ENCODE data around the gene MCTP1. TPM values are rescaled to one million over a fixed set of nuclear protein-coding genes. Genes with fewer than 3 reads are reported as not detected.
A peak's percentile ranks its signal among the peaks of the same experiment; 100 is the strongest.

Gene MCTP1
- total and polyA plus RNA-seq, 3 experiments from 2014 or later, result 0.51 to 0.92 (median 0.55) TPM

GRCh38 chr5:95296291-95296690 lies 11.4 kb upstream of the MCTP1 start:
- Histone ChIP-seq H3K4me1 (ENCODE audit: insufficient read depth, low read length) (no peaks in the 10 kb centered on the region), H3K27me3 (ENCODE audit: insufficient read depth, low read length, poor library complexity, severe bottlenecking) (no peaks in the 10 kb centered on the region), H3K9me3 (ENCODE audit: low read length) (no peaks in the 10 kb centered on the region), H3K4me3 (ENCODE audit: low read length) (no peak overlapping the region), H3K36me3 (ENCODE audit: insufficient read depth, low read length) (no peaks in the 10 kb centered on the region), H3K27ac (ENCODE audit: low read depth, low read length) (no peak overlapping the region)
- DNase-seq, result no peak
- Mint-ChIP-seq H3K27me3 (peaks cover 3 to 10% of the 10 kb centered on the region in 2 donors), H3K27ac (no peak overlapping the region), H3K4me3 (no peak overlapping the region), H3K9me3 (peaks cover 0 to 4% (median 0%) of the 10 kb centered on the region in 5 donors), H3K4me1 (no peaks in the 10 kb centered on the region), H3K36me3 (no peaks in the 10 kb centered on the region)
- ChIA-PET POLR2A (no interaction called here), CTCF (no interaction called here)

- Mint-ChIP-seq H3K9me3 (peaks cover 0 to 4% (median 2%) of the 10 kb centered on the region in 5 donors), H3K27ac (no peak overlapping the region), H3K4me3 (peak overlapping the region in 6 of 7 donors; percentile 53 to 86 (median 58)), H3K4me1 (peaks cover 12 to 14% (median 13%) of the 10 kb centered on the region in 3 donors), H3K36me3 (peaks cover 0 to 3% (median 0%) of the 10 kb centered on the region in 3 donors), H3K27me3 (peaks cover 42 to 72% of the 10 kb centered on the region in 2 donors)
- H3K27ac ChIP-seq (ENCODE audit: low read depth, low read length), result no peak overlapping the region
- CTCF ChIA-PET, result no interaction called here
- no peaks in the 10 kb centered on the region for H3K9me3 ChIP-seq (ENCODE audit: low read length)
- DNase-seq, result no peak
- H3K4me3 ChIP-seq (ENCODE audit: low read length), result no peak overlapping the region
- POLR2A ChIA-PET, result no interaction called here
- no peaks in the 10 kb centered on the region for H3K4me1 ChIP-seq (ENCODE audit: insufficient read depth, low read length)
- no peaks in the 10 kb centered on the region for H3K36me3 ChIP-seq (ENCODE audit: insufficient read depth, low read length)
- H3K27me3 ChIP-seq (ENCODE audit: insufficient read depth, low read length, poor library complexity, severe bottlenecking), result peaks cover 17% of the 10 kb centered on the region
Observed at GRCh38 chr5:95285409-95285755, 488 bp upstream of the MCTP1 start.

DNA sequence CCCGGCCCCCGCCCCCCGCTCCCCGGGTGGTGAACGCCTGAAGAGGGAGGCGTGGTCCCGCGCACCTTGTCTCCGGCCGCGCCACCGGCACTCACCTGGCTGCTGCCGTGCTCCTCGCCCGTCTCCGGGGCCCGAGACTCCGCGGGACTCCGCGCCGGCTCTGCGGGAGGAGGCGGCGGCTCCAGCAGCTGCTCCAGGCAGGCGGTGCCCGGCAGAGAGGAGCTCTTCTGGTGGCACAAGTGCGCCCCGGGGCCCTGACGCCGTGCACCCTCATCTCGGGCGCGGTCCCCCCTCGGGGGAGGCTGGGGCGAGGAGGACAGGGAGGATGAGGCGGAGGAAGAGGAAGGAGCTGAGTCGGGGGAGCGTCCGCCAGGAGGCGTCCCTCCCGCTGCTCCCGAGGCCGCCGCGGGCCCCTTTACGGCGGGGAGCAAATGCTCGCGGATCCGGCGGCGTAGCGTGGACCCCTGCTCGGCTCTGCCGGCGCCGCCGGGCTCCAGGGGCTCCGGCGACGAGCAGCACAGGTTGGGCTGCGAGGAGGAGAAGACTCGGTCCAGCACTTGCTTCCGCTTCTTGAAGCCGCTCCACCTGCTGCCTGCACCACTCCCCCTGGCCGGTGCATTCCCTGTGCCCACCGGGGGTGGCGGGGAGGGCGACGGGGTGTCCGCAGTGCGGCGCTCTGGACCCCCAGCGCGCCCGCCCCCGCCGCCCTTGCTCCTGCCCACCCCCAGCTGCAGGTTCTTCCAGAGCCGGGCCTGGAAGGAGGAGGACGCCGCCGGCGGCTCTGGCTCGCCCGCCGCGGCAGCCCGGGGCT lies 928 bp downstream of the MCTP1 start:
- POLR2A ChIA-PET, result no interaction called here
- H3K4me3 ChIP-seq (ENCODE audit: low read length), result peak overlapping the region; percentile 22
- no peaks in the 10 kb centered on the region for H3K4me1 ChIP-seq (ENCODE audit: insufficient read depth, low read length)
- peak in 1 of 5 donors; percentile 2 for DNase-seq
- peak overlapping the region in 2 of 7 donors; percentile 17 to 41 for H3K4me3 Mint-ChIP-seq
- peaks cover 17% of the 10 kb centered on the region for H3K27me3 ChIP-seq (ENCODE audit: insufficient read depth, low read length, poor library complexity, severe bottlenecking)
- no peaks in the 10 kb centered on the region for H3K9me3 ChIP-seq (ENCODE audit: low read length)
- peaks cover 0 to 3% (median 0%) of the 10 kb centered on the region in 3 donors for H3K36me3 Mint-ChIP-seq
- no peak overlapping the region for H3K27ac Mint-ChIP-seq
- no peak overlapping the region for H3K27ac ChIP-seq (ENCODE audit: low read depth, low read length)
- peaks cover 0 to 4% (median 2%) of the 10 kb centered on the region in 5 donors for H3K9me3 Mint-ChIP-seq
- CTCF ChIA-PET, result no interaction called here
- no peaks in the 10 kb centered on the region for H3K36me3 ChIP-seq (ENCODE audit: insufficient read depth, low read length)
- peaks cover 12 to 14% (median 13%) of the 10 kb centered on the region in 3 donors for H3K4me1 Mint-ChIP-seq
- peaks cover 41 to 74% of the 10 kb centered on the region in 2 donors for H3K27me3 Mint-ChIP-seq

- Histone ChIP-seq H3K36me3 (ENCODE audit: insufficient read depth, low read length) (no peaks in the 10 kb centered on the region), H3K27ac (ENCODE audit: low read depth, low read length) (no peak overlapping the region), H3K4me1 (ENCODE audit: insufficient read depth, low read length) (no peaks in the 10 kb centered on the region), H3K4me3 (ENCODE audit: low read length) (no peak overlapping the region), H3K9me3 (ENCODE audit: low read length) (no peaks in the 10 kb centered on the region), H3K27me3 (ENCODE audit: insufficient read depth, low read length, poor library complexity, severe bottlenecking) (peaks cover 17% of the 10 kb centered on the region)
- CTCF ChIA-PET, result no interaction called here
- H3K9me3 Mint-ChIP-seq, result peaks cover 0 to 4% (median 0%) of the 10 kb centered on the region in 5 donors
- peak overlapping the region; percentile 52 to 75 (median 70) for H3K4me3 Mint-ChIP-seq
- DNase-seq, result no peak
- POLR2A ChIA-PET, result no interaction called here
- peaks cover 41 to 70% of the 10 kb centered on the region in 2 donors for H3K27me3 Mint-ChIP-seq
- peaks cover 12 to 14% (median 13%) of the 10 kb centered on the region in 3 donors for H3K4me1 Mint-ChIP-seq
- H3K27ac Mint-ChIP-seq, result peak overlapping the region in 1 of 8 donors; percentile 40
- H3K36me3 Mint-ChIP-seq, result peaks cover 0 to 3% (median 0%) of the 10 kb centered on the region in 3 donors
Observed at GRCh38 chr5:95283022-95283615, 1.8 kb downstream of the MCTP1 start.

- peaks cover 12 to 14% (median 13%) of the 10 kb centered on the region in 3 donors for H3K4me1 Mint-ChIP-seq
- H3K36me3 Mint-ChIP-seq, result peaks cover 0 to under 1% (median 0%) of the 10 kb centered on the region in 3 donors
- H3K4me3 Mint-ChIP-seq, result no peak overlapping the region
- H3K4me1 ChIP-seq (ENCODE audit: insufficient read depth, low read length), result no peaks in the 10 kb centered on the region
- no peak for DNase-seq
- POLR2A ChIA-PET, result no interaction called here
- no peaks in the 10 kb centered on the region for H3K36me3 ChIP-seq (ENCODE audit: insufficient read depth, low read length)
- H3K9me3 ChIP-seq (ENCODE audit: low read length), result no peaks in the 10 kb centered on the region
- H3K27me3 Mint-ChIP-seq, result peaks cover 43 to 56% of the 10 kb centered on the region in 2 donors
- H3K27ac Mint-ChIP-seq, result peak overlapping the region in 1 of 8 donors; percentile 59
- peaks cover 17% of the 10 kb centered on the region for H3K27me3 ChIP-seq (ENCODE audit: insufficient read depth, low read length, poor library complexity, severe bottlenecking)
- no peak overlapping the region for H3K27ac ChIP-seq (ENCODE audit: low read depth, low read length)
- H3K9me3 Mint-ChIP-seq, result peaks cover 0 to 4% (median 3%) of the 10 kb centered on the region in 5 donors
- no peak overlapping the region for H3K4me3 ChIP-seq (ENCODE audit: low read length)
- CTCF ChIA-PET, result interaction anchor here (1.2 kb wide), 1 partner anchor 16 kb away, joined by 3 read pairs; no protein-coding TSS in a partner anchor
Observed at GRCh38 chr5:95281226-95281625, 3.7 kb downstream of the MCTP1 start.

DNA sequence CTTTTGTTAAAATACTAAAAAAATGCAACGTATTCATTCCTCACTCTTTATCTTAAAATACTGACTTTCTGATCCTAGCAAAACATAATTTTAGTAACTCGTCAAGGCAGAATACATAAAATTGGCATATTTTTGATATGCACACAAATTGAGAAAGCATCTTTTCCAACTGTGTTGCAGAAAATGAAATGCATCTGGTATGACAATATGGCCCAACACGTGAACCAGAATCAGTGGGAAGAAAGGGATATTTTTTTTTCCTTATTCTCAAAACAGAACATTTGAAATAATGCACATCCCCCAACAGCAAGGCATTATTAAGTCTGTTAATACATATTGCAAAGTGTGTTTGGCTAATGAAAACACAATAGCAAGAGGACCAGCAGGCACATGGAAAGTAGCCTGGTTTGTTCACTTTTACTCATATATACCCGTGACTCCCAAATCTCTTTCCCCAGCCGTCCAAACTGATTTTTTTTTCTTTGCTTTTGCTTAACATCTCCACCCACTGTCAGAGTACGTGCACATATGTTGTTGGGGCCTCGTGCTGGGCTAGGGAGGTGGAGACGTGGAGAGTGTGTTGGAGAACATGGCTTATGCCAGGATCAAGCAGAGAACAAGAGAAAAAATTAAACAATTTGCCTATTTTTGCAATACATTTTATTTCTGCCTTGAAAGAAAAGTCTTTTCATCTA lies 4.3 kb downstream of the MCTP1 start:
- H3K27me3 Mint-ChIP-seq, result peaks cover 40 to 54% of the 10 kb centered on the region in 2 donors
- peaks cover 12 to 13% (median 13%) of the 10 kb centered on the region in 3 donors for H3K4me1 Mint-ChIP-seq
- no peaks in the 10 kb centered on the region for H3K9me3 ChIP-seq (ENCODE audit: low read length)
- no peak for DNase-seq
- H3K27ac ChIP-seq (ENCODE audit: low read depth, low read length), result no peak overlapping the region
- no peaks in the 10 kb centered on the region for H3K4me1 ChIP-seq (ENCODE audit: insufficient read depth, low read length)
- peaks cover 13% of the 10 kb centered on the region for H3K27me3 ChIP-seq (ENCODE audit: insufficient read depth, low read length, poor library complexity, severe bottlenecking)
- ChIA-PET CTCF (no interaction called here), POLR2A (no interaction called here)
- H3K36me3 Mint-ChIP-seq, result no peaks in the 10 kb centered on the region
- H3K9me3 Mint-ChIP-seq, result peaks cover 0 to 4% (median 3%) of the 10 kb centered on the region in 5 donors
- H3K4me3 ChIP-seq (ENCODE audit: low read length), result no peak overlapping the region
- no peak overlapping the region for H3K4me3 Mint-ChIP-seq
- H3K36me3 ChIP-seq (ENCODE audit: insufficient read depth, low read length), result no peaks in the 10 kb centered on the region
- no peak overlapping the region for H3K27ac Mint-ChIP-seq

DNA sequence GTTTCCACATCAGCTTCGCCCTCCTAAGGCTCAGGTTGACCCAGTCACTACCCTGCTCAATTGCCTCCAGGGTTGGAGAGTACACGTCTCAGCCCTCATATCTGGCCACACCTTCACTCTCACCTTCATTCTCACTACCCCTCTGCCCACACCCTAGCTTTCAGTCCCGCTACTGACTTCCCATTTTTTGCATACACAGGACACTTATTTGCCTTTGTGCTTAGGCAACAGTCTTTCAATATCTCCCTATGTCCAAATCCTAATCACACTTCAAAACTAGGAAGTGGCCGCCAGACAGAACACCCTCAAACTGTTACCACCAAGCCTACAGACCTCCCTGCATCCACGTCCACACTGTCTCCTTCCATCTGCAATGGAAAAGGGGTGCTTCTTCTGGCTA lies 10.9 kb downstream of the MCTP1 start:
- H3K36me3 Mint-ChIP-seq, result no peaks in the 10 kb centered on the region
- peaks cover 0 to 3% (median 0%) of the 10 kb centered on the region in 5 donors for H3K9me3 Mint-ChIP-seq
- CTCF ChIA-PET, result no interaction called here

More for the DNA sequence above, 10.9 kb downstream of the MCTP1 start:
- Histone ChIP-seq H3K27me3 (ENCODE audit: insufficient read depth, low read length, poor library complexity, severe bottlenecking) (no peaks in the 10 kb centered on the region), H3K4me1 (ENCODE audit: insufficient read depth, low read length) (no peaks in the 10 kb centered on the region), H3K27ac (ENCODE audit: low read depth, low read length) (no peak overlapping the region), H3K36me3 (ENCODE audit: insufficient read depth, low read length) (no peaks in the 10 kb centered on the region), H3K9me3 (ENCODE audit: low read length) (no peaks in the 10 kb centered on the region), H3K4me3 (ENCODE audit: low read length) (no peak overlapping the region)
- Mint-ChIP-seq H3K4me1 (no peaks in the 10 kb centered on the region), H3K27me3 (peaks cover 11 to 13% of the 10 kb centered on the region in 2 donors), H3K4me3 (no peak overlapping the region), H3K27ac (no peak overlapping the region)
- POLR2A ChIA-PET, result no interaction called here
- DNase-seq, result no peak

All from CD8-positive, alpha-beta memory T cell (primary cell).